GM21619 (cell line): ENCODE measurements around the gene STXBP6.
A peak's percentile ranks its signal among the peaks of the same experiment; 100 is the strongest.
"Not testable (repeated sequence)": the region's sequence is repeated elsewhere in the genome, so short reads cannot be mapped to it uniquely, and the experiment has no call there.

Experiments used
- ATAC-seq: cut with Tn5 transposase; IDR thresholded peaks from one replicate; pipeline ENCODE4 v1.9.1; 2021; ENCODE audit not compliant: unreplicated experiment

Gene STXBP6

GRCh38 chr14:24988760-24989159, 61.2 kb downstream of the STXBP6 start:
- ATAC-seq, result no peak

GRCh38 chr14:24986206-24986893, 63.6 kb downstream of the STXBP6 start:
- no peak for ATAC-seq

GRCh38 chr14:24984846-24985589, 64.9 kb downstream of the STXBP6 start:
- ATAC-seq, result no peak

GRCh38 chr14:24982472-24983155, 67.3 kb downstream of the STXBP6 start:
- ATAC-seq, result no peak

GRCh38 chr14:24979725-24980239, 70.2 kb downstream of the STXBP6 start:
- ATAC-seq, result no peak

GRCh38 chr14:24978862-24979724, 70.9 kb downstream of the STXBP6 start:
- ATAC-seq, result peak; percentile 83

GRCh38 chr14:24976602-24977001, 73.3 kb downstream of the STXBP6 start:
- no peak for ATAC-seq

- ATAC-seq, result no peak
Measured at GRCh38 chr14:24975393-24975792, 74.6 kb downstream of the STXBP6 start.

- no peak for ATAC-seq
Measured at GRCh38 chr14:24974591-24975374, 75.2 kb downstream of the STXBP6 start.

GRCh38 chr14:24972844-24973243, 77.1 kb downstream of the STXBP6 start:
- no peak for ATAC-seq

- ATAC-seq, result no peak
Measured at GRCh38 chr14:24971255-24971654, 78.7 kb downstream of the STXBP6 start.

- ATAC-seq, result no peak
Measured at GRCh38 chr14:24966579-24966964, 83.4 kb downstream of the STXBP6 start.

GRCh38 chr14:24965934-24966578, 83.9 kb downstream of the STXBP6 start:
- no peak for ATAC-seq

GRCh38 chr14:24965578-24965933, 84.4 kb downstream of the STXBP6 start:
- ATAC-seq, result no peak

- no peak for ATAC-seq
Measured at GRCh38 chr14:24964591-24964990, 85.4 kb downstream of the STXBP6 start.

- ATAC-seq, result no peak
Measured at GRCh38 chr14:24964048-24964447, 85.9 kb downstream of the STXBP6 start.

- ATAC-seq, result not testable (repeated sequence)
Measured at GRCh38 chr14:24962118-24962517, 87.8 kb downstream of the STXBP6 start.

- ATAC-seq, result no peak
Measured at GRCh38 chr14:24960816-24961215, 89.1 kb downstream of the STXBP6 start.

- ATAC-seq, result peak; percentile 82
Measured at GRCh38 chr14:24959791-24960331, 90.1 kb downstream of the STXBP6 start.
